Neural cell (in vitro differentiated cells): Measurements from ENCODE around the gene PTPRG. TPM values are rescaled to one million over a fixed set of nuclear protein-coding genes. Genes with fewer than 3 reads are reported as not detected.

Source experiments
- H2AFZ ChIP-seq: fragments of 200-600, 300-800 bp; sonication (generic), shearing (Covaris generic); 2 replicates; pipeline ENCODE4 v1.6.0; 2014; ENCODE audit warnings: low read depth, mild to moderate bottlenecking, antibody characterized with exemption, low read length, moderate library complexity
- H3F3A ChIP-seq: fragments of 200-600 bp; shearing (Covaris generic); 2 replicates; pipeline ENCODE4 v1.6.1; 2016; ENCODE audit warnings: mild to moderate bottlenecking, moderate library complexity, mixed read lengths, antibody characterized with exemption, low read length; ENCODE audit not compliant: insufficient read depth, poor library complexity, severe bottlenecking
- H3K27ac ChIP-seq: fragments of 200-600, 300-800 bp; sonication (generic), shearing (Covaris generic); 2 replicates; pipeline ENCODE4 v1.5.1; 2014; ENCODE audit warnings: mild to moderate bottlenecking, low read length, moderate library complexity
- H3K27me3 ChIP-seq: fragments of 300-800, 200-600 bp; sonication (generic), shearing (Covaris generic); 2 replicates; pipeline ENCODE4 v1.6.0; 2014; ENCODE audit warnings: mild to moderate bottlenecking, low read depth, low read length, moderate library complexity; ENCODE audit not compliant: insufficient read depth
- H3K36me3 ChIP-seq: fragments of 300-800, 200-600 bp; sonication (generic), shearing (Covaris generic); 2 replicates; pipeline ENCODE4 v1.5.1; 2014; ENCODE audit warnings: mild to moderate bottlenecking, antibody characterized with exemption, low read length, moderate library complexity; ENCODE audit not compliant: insufficient read depth
- H3K4me2 ChIP-seq: fragments of 300-800, 200-600 bp; sonication (generic), shearing (Covaris generic); 2 replicates; pipeline ENCODE4 v1.6.0; 2014; ENCODE audit warnings: mild to moderate bottlenecking, low read length
- H3K4me3 ChIP-seq: fragments of 300-800, 200-600 bp; sonication (generic), shearing (Covaris generic); 2 replicates; pipeline ENCODE4 v1.5.1; 2014; ENCODE audit warnings: mild to moderate bottlenecking, low read length, moderate library complexity
- H3K79me2 ChIP-seq: fragments of 200-600 bp; shearing (Covaris generic); replicated peaks from 2 replicates; pipeline ENCODE4 v1.6.0; 2014; ENCODE audit warnings: mild to moderate bottlenecking, low read length, moderate library complexity; ENCODE audit not compliant: insufficient read depth
- H3K9ac ChIP-seq: fragments of 300-800, 200-600 bp; sonication (generic), shearing (Covaris generic); 2 replicates; pipeline ENCODE4 v1.6.1; 2016; ENCODE audit warnings: mild to moderate bottlenecking, low read length, mixed read lengths
- H3K9me2 ChIP-seq: fragments of 200-600 bp; shearing (Covaris generic); 2 replicates; pipeline ENCODE4 v1.6.1; 2016; ENCODE audit warnings: mild to moderate bottlenecking, low read length, mixed read lengths; ENCODE audit not compliant: insufficient read depth
- H3K9me3 ChIP-seq: fragments of 200-600, 300-800 bp; sonication (generic), shearing (Covaris generic); 2 replicates; pipeline ENCODE4 v1.6.1; 2016; ENCODE audit warnings: mild to moderate bottlenecking, mixed run types, low read length, moderate library complexity, mixed read lengths
- H4K20me1 ChIP-seq: fragments of 200-600 bp; shearing (Covaris generic); 2 replicates; pipeline ENCODE4 v1.6.1; 2016; ENCODE audit warnings: mild to moderate bottlenecking, mixed run types; ENCODE audit not compliant: insufficient read depth
- CTCF ChIP-seq: fragments of 450-650 bp; IDR thresholded peaks from 2 replicates; pipeline ENCODE4 v1.5.1; 2014; ENCODE audit warnings: antibody characterized with exemption, mild to moderate bottlenecking, moderate library complexity; ENCODE audit not compliant: poor library complexity, severe bottlenecking
- EP300 ChIP-seq: fragments of 450-650 bp; conservative IDR thresholded peaks from 2 replicates; pipeline ENCODE4 v1.6.1; 2014; ENCODE audit warnings: antibody characterized with exemption, mild to moderate bottlenecking, moderate library complexity; ENCODE audit not compliant: poor library complexity, severe bottlenecking
- EZH2 ChIP-seq: fragments of 200-600, 300-800 bp; shearing (Covaris generic), sonication (generic); IDR thresholded peaks from 2 replicates; pipeline ENCODE4 v1.6.1; 2014; ENCODE audit warnings: antibody characterized with exemption, low read length, borderline replicate concordance, mild to moderate bottlenecking; ENCODE audit not compliant: insufficient read depth, poor library complexity, severe bottlenecking
- MXI1 ChIP-seq: fragments of 450-650 bp; conservative IDR thresholded peaks from 2 replicates; pipeline ENCODE4 v1.6.1; 2014; ENCODE audit warnings: antibody characterized with exemption, mild to moderate bottlenecking; ENCODE audit not compliant: poor library complexity, severe bottlenecking
- POLR2AphosphoS5 ChIP-seq: IDR thresholded peaks from 2 replicates; pipeline ENCODE4 v1.6.1; 2012
- RAD21 ChIP-seq: fragments of 450-650 bp; conservative IDR thresholded peaks from 2 replicates; pipeline ENCODE4 v1.6.1; 2014; ENCODE audit warnings: antibody characterized with exemption, mild to moderate bottlenecking, moderate library complexity
- REST ChIP-seq: IDR thresholded peaks from 2 replicates; pipeline ENCODE4 v1.6.1; 2012; ENCODE audit warnings: borderline replicate concordance
- SMC3 ChIP-seq: fragments of 450-650 bp; conservative IDR thresholded peaks from 2 replicates; pipeline ENCODE4 v1.6.1; 2014; ENCODE audit warnings: antibody characterized with exemption, mild to moderate bottlenecking, moderate library complexity; ENCODE audit not compliant: poor library complexity
- TAF1 ChIP-seq: IDR thresholded peaks from 2 replicates; pipeline ENCODE4 v1.6.1; 2012; ENCODE audit warnings: low read depth
- polyA plus RNA-seq: library from polyadenylated mRNA; depleted of rRNA; stranded (reverse); fragments of >200 nt; gene quantifications from 2 replicates; pipeline ENCODE4 v1.2.3, GENCODE V29; 2014

The PTPRG gene
- polyA plus RNA-seq, 1 donor from 2014 or later, result 33.1 TPM

GRCh38 chr3:61740494-61740893, 179.1 kb downstream of the PTPRG start:
- Histone ChIP-seq H3K27me3 (no peaks in the 10 kb centered on the region), H3K9me3 (no peaks in the 10 kb centered on the region), H3K27ac (no peak overlapping the region), H2AFZ (no peak overlapping the region), H3K4me2 (no peak overlapping the region), H3K9me2 (no peaks in the 10 kb centered on the region), H3K9ac (no peak overlapping the region), H3F3A (no peaks in the 10 kb centered on the region), H3K4me3 (no peak overlapping the region), H4K20me1 (no peaks in the 10 kb centered on the region), H3K36me3 (no peaks in the 10 kb centered on the region), H3K79me2 (no peaks in the 10 kb centered on the region)
- TF ChIP-seq POLR2AphosphoS5, result no peak
- no peak for TF ChIP-seq MXI1
- TF ChIP-seq TAF1, result no peak
- TF ChIP-seq CTCF, result no peak
- no peak for TF ChIP-seq REST
- TF ChIP-seq RAD21, result no peak
- TF ChIP-seq EP300, result no peak
- TF ChIP-seq EZH2, result no peak
- no peak for TF ChIP-seq SMC3

- Histone ChIP-seq H3K9me3 (no peaks in the 10 kb centered on the region), H3K4me3 (no peak overlapping the region), H3K9me2 (no peaks in the 10 kb centered on the region), H3K9ac (no peak overlapping the region), H3K27ac (no peak overlapping the region), H3K4me2 (no peak overlapping the region), H3K36me3 (no peaks in the 10 kb centered on the region), H3K27me3 (no peaks in the 10 kb centered on the region), H2AFZ (no peak overlapping the region), H3F3A (no peaks in the 10 kb centered on the region), H3K79me2 (no peaks in the 10 kb centered on the region), H4K20me1 (no peaks in the 10 kb centered on the region)
- TF ChIP-seq MXI1, result no peak
- TF ChIP-seq EP300, result no peak
- TF ChIP-seq SMC3, result no peak
- TF ChIP-seq CTCF, result no peak
- TF ChIP-seq TAF1, result no peak
- no peak for TF ChIP-seq RAD21
- TF ChIP-seq POLR2AphosphoS5, result no peak
- no peak for TF ChIP-seq REST
- TF ChIP-seq EZH2, result no peak
Observed at GRCh38 chr3:61741551-61741950, 180.2 kb downstream of the PTPRG start.
